Measurements from ENCODE around the gene PTCD1.

DNA sequence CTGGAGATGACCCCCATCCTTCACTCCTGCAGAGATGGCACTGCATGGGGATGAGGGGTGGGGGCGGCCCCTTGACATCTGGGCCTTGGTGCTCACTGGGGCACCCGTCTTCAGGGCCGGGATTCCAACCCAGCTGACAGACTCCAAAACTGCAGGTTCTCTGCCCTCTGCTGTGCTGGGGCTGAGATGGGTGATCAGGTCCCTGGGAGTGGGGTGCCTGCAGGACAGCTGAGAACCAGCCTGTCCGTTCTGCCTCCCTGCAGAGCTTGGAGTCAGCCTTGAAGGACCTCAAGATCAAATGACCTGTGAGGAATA lies 44.5 kb downstream of the PTCD1 start:
- TF ChIP-seq, protein P1, sequence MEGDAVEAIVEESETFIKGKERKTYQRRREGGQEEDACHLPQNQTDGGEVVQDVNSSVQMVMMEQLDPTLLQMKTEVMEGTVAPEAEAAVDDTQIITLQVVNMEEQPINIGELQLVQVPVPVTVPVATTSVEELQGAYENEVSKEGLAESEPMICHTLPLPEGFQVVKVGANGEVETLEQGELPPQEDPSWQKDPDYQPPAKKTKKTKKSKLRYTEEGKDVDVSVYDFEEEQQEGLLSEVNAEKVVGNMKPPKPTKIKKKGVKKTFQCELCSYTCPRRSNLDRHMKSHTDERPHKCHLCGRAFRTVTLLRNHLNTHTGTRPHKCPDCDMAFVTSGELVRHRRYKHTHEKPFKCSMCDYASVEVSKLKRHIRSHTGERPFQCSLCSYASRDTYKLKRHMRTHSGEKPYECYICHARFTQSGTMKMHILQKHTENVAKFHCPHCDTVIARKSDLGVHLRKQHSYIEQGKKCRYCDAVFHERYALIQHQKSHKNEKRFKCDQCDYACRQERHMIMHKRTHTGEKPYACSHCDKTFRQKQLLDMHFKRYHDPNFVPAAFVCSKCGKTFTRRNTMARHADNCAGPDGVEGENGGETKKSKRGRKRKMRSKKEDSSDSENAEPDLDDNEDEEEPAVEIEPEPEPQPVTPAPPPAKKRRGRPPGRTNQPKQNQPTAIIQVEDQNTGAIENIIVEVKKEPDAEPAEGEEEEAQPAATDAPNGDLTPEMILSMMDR (IDR thresholded peaks at IDR 0.05): no peak
- no peak for TF ChIP-seq POLR2A (IDR thresholded peaks at IDR 0.05)
